Thymus (tissue), 11 donors: Measurements from ENCODE around the gene CLEC16A. TPM values are rescaled to one million over a fixed set of nuclear protein-coding genes. Genes with fewer than 3 reads are reported as not detected.

Experiments
- DNase-seq, 9 donors: peaks; one replicate each; pipeline ENCODE4 v3.0.0-alpha.2; 2013; ENCODE audit warnings: low spot score in 9 of 9, low read depth in 6 of 9, missing footprints in 1 of 9
- H3K27ac ChIP-seq, 2 donors: one replicate each; pipeline ENCODE4 v1.5.1; 2013; ENCODE audit warnings: control low read depth in 1 of 2, low read depth in 1 of 2, low read length in 1 of 2, mild to moderate bottlenecking in 1 of 2, moderate library complexity in 1 of 2
- H3K27me3 ChIP-seq, 2 donors: one replicate each; pipeline ENCODE4 v1.5.1; 2013; ENCODE audit warnings: low read length in 1 of 2; ENCODE audit not compliant: control insufficient read depth in 2 of 2, insufficient read depth in 1 of 2
- H3K36me3 ChIP-seq, 2 donors: one replicate each; pipeline ENCODE4 v1.5.1; 2013; ENCODE audit warnings: low read length in 1 of 2, mild to moderate bottlenecking in 1 of 2, moderate library complexity in 1 of 2; ENCODE audit not compliant: control insufficient read depth in 2 of 2, insufficient read depth in 2 of 2
- H3K4me1 ChIP-seq, 2 donors: one replicate each; pipeline ENCODE4 v1.5.1; 2013; ENCODE audit warnings: low read length in 2 of 2; ENCODE audit not compliant: control insufficient read depth in 2 of 2, insufficient read depth in 2 of 2
- H3K4me3 ChIP-seq, 2 donors: one replicate each; pipeline ENCODE4 v1.5.1; 2013; ENCODE audit warnings: low read length in 2 of 2, control low read depth in 1 of 2, mild to moderate bottlenecking in 1 of 2
- H3K9me3 ChIP-seq, 2 donors: one replicate each; pipeline ENCODE4 v1.5.1; 2013; ENCODE audit warnings: low read length in 1 of 2, mild to moderate bottlenecking in 1 of 2; ENCODE audit not compliant: control insufficient read depth in 2 of 2, insufficient read depth in 1 of 2
- WGBS: extraction: QIAGEN DNeasy Blood & Tissue Kit; methylation state at CpG from one replicate; pipeline ENCODE4 v1.1.7; 2013; 5-methylcytosine and 5-hydroxymethylcytosine counted together
- polyA plus RNA-seq: library from polyadenylated mRNA; stranded (reverse); fragments of 200-250 nt; gene quantifications from one replicate; pipeline ENCODE4 v1.2.3, GENCODE V29; 2013
- total RNA-seq: library from RNA; stranded (reverse); fragments of 120-200 nt; gene quantifications from one replicate; pipeline ENCODE4 v1.2.4, GENCODE V29; 2013
- donor health status: healthy.

Gene CLEC16A
- total and polyA plus RNA-seq, 2 donors, result 18.8 to 19.9 TPM

DNA sequence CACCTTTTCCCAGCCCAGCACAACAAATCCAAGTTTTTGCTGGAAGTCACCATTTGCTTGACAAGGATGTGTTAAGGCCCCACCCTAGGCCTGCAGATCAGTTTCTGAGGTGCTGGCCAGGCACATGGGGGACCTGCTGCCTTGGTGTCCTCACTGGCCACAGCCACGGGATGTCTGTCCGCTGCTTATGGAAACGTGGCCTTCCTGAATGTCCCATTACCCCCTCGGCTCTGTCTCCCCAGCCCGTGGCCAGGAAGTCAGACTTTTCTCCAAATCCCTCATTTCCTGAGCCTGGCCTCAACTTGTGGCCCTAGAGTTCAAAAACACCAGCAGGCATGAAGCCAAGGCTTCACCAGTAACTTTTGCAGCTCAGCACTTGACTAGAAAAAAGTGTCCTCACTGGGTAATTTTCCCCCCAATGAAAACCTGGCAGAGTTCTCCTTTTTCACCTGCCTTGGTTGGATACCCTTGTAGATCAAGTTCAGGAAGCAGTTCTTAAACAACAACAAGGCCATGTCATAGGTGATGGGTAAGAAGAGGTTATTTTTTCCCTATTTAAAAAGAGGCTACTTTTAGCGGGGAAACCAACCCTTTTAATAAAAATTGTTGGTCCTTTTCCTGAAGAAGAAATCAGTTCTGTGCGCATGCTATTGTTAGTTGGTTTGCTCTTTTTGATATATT lies 230.9 kb downstream of the CLEC16A start:
- 90% methylated on average over 7 of the region's 7 CpGs for WGBS
- no peaks in the 10 kb centered on the region for H3K27me3 ChIP-seq
- H3K4me3 ChIP-seq, result no peak overlapping the region
- H3K27ac ChIP-seq, result no peak overlapping the region
- H3K4me1 ChIP-seq, result peaks cover 11 to 27% of the 10 kb centered on the region in 2 donors
- DNase-seq, result no peak
- no peaks in the 10 kb centered on the region for H3K9me3 ChIP-seq
- peaks cover 17 to 35% of the 10 kb centered on the region in 2 donors for H3K36me3 ChIP-seq

DNA sequence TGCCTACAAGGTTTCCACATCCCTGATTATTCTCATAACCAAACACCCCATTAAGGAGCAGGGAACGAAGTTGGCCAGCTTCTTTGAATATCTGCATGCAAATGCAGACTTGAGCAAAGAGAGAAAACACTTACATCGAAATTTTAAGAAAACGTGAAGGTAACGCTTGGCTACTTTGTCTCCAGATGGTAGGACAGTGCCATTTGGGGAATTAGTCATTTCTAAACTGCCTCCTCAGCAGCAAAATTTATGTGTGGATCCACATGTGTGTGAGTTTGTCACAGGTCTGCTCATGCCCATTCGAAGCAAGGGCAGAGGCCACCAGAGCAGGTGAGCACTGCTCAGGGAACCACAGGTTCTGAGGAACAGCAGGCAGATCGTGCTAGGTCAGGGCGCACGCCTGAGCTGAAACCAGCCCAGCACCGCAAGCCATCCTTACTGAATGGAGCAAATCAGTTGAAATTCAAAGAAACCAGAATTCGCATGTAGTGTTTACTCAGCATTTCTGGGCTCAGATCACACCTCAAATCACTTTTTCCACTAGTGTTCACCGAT lies 231.5 kb downstream of the CLEC16A start:
- Histone ChIP-seq H3K27ac (no peak overlapping the region), H3K9me3 (no peaks in the 10 kb centered on the region), H3K4me3 (no peak overlapping the region), H3K36me3 (peaks cover 21 to 40% of the 10 kb centered on the region in 2 donors), H3K27me3 (no peaks in the 10 kb centered on the region), H3K4me1 (peaks cover 4 to 27% of the 10 kb centered on the region in 2 donors)
- no peak for DNase-seq
- WGBS, result 95% methylated on average over 11 of the region's 11 CpGs

DNA sequence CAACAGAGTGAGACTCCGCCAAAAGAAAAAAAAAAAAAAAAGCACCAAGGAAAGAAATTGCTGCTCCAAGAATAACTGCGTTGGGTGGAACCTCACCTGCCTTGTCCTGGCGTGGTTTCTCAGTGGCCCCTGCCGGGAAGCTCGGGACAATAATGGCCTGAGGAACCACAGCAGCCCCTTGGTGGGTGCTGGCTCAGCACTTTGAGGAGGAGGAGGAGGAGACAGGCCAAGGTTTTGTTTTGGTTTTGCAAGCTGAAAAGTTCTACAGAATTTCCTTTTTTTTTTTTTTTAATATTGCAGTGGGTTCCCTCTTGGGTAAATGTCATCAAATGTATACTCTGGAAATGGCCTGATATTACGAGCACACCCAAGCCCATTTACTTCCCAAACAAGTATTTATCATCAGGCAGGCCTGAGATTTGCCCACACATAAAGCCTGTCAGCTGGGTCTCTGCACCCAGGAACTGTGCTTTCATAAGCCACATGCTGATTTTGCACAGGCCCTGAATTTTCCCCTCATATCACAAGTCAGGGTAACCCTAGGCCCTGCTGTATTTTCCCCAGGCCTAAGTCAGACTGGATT lies 233.3 kb downstream of the CLEC16A start:
- 97% methylated on average over 6 of the region's 6 CpGs for WGBS
- Histone ChIP-seq H3K27me3 (no peaks in the 10 kb centered on the region), H3K9me3 (no peaks in the 10 kb centered on the region), H3K27ac (no peak overlapping the region), H3K36me3 (peaks cover 24 to 39% of the 10 kb centered on the region in 2 donors), H3K4me3 (no peak overlapping the region), H3K4me1 (peaks cover 4 to 37% of the 10 kb centered on the region in 2 donors)
- DNase-seq, result no peak

DNA sequence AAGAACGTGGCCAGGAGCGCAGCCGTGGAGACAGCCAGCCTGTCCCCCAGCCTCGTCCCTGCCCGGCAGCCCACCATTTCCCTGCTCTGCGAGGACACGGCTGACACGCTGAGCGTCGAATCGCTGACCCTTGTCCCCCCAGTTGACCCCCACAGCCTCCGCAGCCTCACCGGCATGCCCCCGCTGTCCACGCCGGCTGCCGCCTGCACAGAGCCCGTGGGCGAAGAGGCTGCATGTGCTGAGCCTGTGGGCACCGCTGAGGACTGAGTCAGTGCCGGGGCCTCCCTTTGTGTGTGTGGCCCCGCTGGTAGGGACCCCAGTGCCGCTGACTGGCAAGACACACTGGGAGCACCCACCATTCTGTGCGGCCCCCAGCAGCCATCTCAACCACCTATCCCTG lies 234.1 kb downstream of the CLEC16A start:
- H3K4me1 ChIP-seq, result peaks cover 6 to 44% of the 10 kb centered on the region in 2 donors
- H3K4me3 ChIP-seq, result no peak overlapping the region
- peaks cover 23 to 36% of the 10 kb centered on the region in 2 donors for H3K36me3 ChIP-seq
- DNase-seq, result no peak
- H3K9me3 ChIP-seq, result no peaks in the 10 kb centered on the region
- WGBS, result 98% methylated on average over 24 of the region's 24 CpGs
- no peak overlapping the region for H3K27ac ChIP-seq
- no peaks in the 10 kb centered on the region for H3K27me3 ChIP-seq

DNA sequence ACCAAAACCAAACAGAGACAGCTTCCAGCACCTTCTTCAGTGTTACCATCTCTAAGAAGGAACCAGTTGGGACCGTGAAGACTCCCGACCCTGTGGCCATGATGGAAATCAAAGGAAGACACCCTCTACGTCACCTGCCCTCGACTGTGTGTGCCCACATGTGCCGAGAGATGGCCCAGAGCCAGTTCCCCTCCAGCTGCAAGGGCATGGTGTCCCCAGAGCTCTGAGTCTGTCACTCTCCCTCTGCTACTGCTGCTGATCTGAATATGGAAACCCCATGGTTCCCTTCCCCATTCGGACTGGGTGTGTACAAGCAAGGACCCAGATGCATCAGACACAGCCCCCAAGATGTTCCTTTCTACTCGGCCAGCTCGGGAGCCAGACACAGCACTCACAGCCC lies 235.2 kb downstream of the CLEC16A start:
- WGBS, result 91% methylated on average over 8 of the region's 8 CpGs
- H3K4me3 ChIP-seq, result no peak overlapping the region

DNA sequence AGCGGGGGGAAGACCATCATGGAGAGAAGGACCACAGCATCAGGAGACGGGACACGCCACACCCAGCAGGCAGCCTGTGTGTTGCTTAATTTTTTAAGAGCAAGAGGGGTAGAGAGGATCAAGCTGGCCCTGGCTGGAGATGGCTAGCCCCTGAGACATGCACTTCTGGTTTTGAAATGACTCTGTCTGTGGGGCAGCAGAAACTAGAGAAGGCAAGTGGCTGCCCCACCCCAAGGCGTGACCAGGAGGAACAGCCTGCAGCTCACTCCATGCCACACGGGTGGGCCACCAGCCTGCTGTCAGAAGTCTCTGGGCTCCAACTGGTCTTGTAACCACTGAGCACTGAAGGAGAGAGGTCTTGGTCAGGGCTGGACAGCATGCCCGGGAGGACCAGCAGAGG lies 236.1 kb downstream of the CLEC16A start:
- DNase-seq, result no peak
- H3K27ac ChIP-seq, result no peak overlapping the region
- peaks cover 18 to 28% of the 10 kb centered on the region in 2 donors for H3K36me3 ChIP-seq

More for the DNA sequence above, 235.2 kb downstream of the CLEC16A start:
- Histone ChIP-seq H3K36me3 (peaks cover 18 to 28% of the 10 kb centered on the region in 2 donors), H3K4me1 (peaks cover 8 to 55% of the 10 kb centered on the region in 2 donors), H3K27me3 (no peaks in the 10 kb centered on the region), H3K9me3 (no peaks in the 10 kb centered on the region), H3K27ac (no peak overlapping the region)
- no peak for DNase-seq

DNA sequence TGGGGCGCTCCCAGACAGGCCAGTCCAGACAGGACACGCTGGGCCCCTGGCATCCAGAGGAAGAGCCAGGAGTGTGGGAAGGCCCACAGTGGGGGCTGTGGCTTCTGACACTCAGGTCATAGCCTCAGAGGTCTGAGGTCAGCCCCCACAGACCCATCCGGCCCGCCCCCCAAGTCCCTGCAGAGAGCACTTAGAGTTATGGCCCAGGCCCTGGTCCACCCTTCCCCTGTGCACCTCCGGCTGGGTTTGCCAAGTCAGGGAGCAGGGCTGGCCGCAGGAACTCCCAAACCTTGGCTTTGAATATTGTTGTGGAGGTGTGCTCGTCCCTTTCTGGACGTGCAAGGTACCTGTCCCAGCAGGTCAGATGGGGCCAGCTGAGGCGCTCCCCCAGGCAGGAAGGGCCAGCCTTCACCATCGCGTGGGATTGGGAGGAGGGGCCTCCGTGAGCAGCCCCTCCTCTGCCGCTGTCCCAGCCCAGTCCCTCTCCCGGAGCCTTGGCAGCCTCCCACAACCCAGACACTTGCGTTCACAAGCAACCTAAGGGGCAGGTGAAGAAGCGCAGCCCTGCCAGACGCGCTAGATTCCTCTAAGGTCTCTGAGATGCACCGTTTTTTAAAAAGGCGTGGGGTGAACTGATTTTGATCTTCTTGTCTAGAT lies 237.0 kb downstream of the CLEC16A start:
- Histone ChIP-seq H3K4me3 (no peak overlapping the region), H3K27me3 (no peaks in the 10 kb centered on the region), H3K36me3 (peaks cover 18 to 25% of the 10 kb centered on the region in 2 donors), H3K9me3 (peaks cover 0 to 1% of the 10 kb centered on the region in 2 donors), H3K4me1 (peaks cover 4 to 49% of the 10 kb centered on the region in 2 donors), H3K27ac (peak overlapping the region in 1 of 2 donors; percentile 55)
- no peak for DNase-seq
- WGBS, result 92% methylated on average over 20 of the region's 20 CpGs

More for the DNA sequence above, 236.1 kb downstream of the CLEC16A start:
- Histone ChIP-seq H3K4me3 (no peak overlapping the region), H3K4me1 (peaks cover 4 to 50% of the 10 kb centered on the region in 2 donors), H3K9me3 (no peaks in the 10 kb centered on the region), H3K27me3 (no peaks in the 10 kb centered on the region)
- 99% methylated on average over 6 of the region's 6 CpGs for WGBS

DNA sequence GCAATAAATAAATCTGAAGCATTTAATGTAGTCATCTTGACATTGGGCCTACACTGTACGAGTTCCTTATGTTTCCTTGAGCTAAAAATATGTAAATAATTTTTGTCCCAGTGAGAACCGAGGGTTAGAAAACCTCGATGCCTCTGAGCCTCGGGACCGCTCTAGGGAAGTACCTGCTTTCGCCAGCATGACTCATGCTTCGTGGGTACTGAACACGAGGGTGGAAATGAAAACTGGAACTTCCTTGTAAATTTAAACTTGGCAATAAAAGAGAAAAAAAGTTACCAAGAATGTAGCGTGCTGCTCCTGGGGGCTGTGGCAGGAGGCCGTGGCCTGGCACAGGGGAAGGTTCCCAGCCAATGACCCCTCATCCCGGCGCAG lies 237.5 kb downstream of the CLEC16A start:
- peak overlapping the region; percentile 49 to 55 for H3K27ac ChIP-seq
- H3K4me3 ChIP-seq, result no peak overlapping the region
- 74% methylated on average over 12 of the region's 12 CpGs for WGBS
- peaks cover 18 to 25% of the 10 kb centered on the region in 2 donors for H3K36me3 ChIP-seq
- peaks cover 0 to 1% of the 10 kb centered on the region in 2 donors for H3K9me3 ChIP-seq
- H3K4me1 ChIP-seq, result peaks cover 4 to 49% of the 10 kb centered on the region in 2 donors
- peak in 1 of 9 donors; percentile 35 for DNase-seq
- no peaks in the 10 kb centered on the region for H3K27me3 ChIP-seq

DNA sequence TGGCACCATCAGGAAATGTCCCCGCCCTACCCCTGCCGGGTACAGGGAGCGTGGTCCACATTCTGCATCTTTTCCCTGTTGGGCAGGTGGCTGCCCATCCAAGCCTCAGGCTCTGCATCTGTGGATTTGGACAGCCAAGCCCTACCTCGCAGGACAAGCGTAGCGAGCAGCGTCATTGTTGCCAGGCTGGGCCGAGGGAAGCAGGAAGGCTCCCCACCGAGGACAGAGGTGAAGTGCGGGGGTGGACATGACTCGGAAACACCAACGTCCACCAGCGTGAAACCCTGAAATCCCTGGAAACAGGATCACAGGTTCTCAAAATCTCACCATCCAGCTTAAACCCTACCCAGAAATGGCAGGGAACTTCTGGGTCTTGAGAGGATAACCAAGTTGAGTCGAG lies 238.0 kb downstream of the CLEC16A start:
- 96% methylated on average over 14 of the region's 14 CpGs for WGBS
- Histone ChIP-seq H3K4me3 (no peak overlapping the region), H3K9me3 (peaks cover 0 to 1% of the 10 kb centered on the region in 2 donors), H3K27ac (peak overlapping the region; percentile 13 to 50), H3K27me3 (no peaks in the 10 kb centered on the region), H3K36me3 (peaks cover 18 to 25% of the 10 kb centered on the region in 2 donors), H3K4me1 (peaks cover 4 to 51% of the 10 kb centered on the region in 2 donors)
- no peak for DNase-seq
